HepG2 (cell line): Measurements from ENCODE around the gene NUDT8. TPM values are rescaled to one million over a fixed set of nuclear protein-coding genes. Genes with fewer than 3 reads are reported as not detected.

ENCODE experiments used
- ADNP ChIP-seq: sonication (generic); formaldehyde crosslinking; IDR thresholded peaks from 2 replicates; pipeline ENCODE4 v1.4.0; 2020; ENCODE audit warnings: missing genetic modification reagents
- ARNT ChIP-seq: fragments of 450-650 bp; IDR thresholded peaks from 2 replicates; pipeline ENCODE4 v1.6.1; 2017
- GTF2F1 ChIP-seq: fragments of 150-350 bp; IDR thresholded peaks from 2 replicates; pipeline ENCODE4 v1.6.1; 2014; ENCODE audit warnings: low read length
- HNF1A ChIP-seq, 2 experiments: sonication (generic) in 1 of 2; formaldehyde crosslinking in 1 of 2; IDR thresholded peaks; 2 replicates each; pipeline versions ENCODE4 v1.4.0 to v1.6.1; 2016 to 2020; ENCODE audit warnings: borderline replicate concordance in 1 of 2, low read depth in 1 of 2, mild to moderate bottlenecking in 1 of 2, missing genetic modification reagents in 1 of 2
- HNF4G ChIP-seq, 2 experiments: sonication (generic) in 1 of 2; formaldehyde crosslinking in 1 of 2; IDR thresholded peaks; 2 replicates each; pipeline versions ENCODE4 v1.4.0 to v1.6.1; 2011 to 2020; ENCODE audit warnings: borderline replicate concordance in 2 of 2, low read depth in 2 of 2, mild to moderate bottlenecking in 2 of 2, low read length in 1 of 2, missing genetic modification reagents in 1 of 2, moderate library complexity in 1 of 2
- MYC ChIP-seq: sonication (generic); formaldehyde crosslinking; IDR thresholded peaks from 2 replicates; pipeline ENCODE4 v1.9.0; 2021; ENCODE audit warnings: missing genetic modification reagents, borderline replicate concordance
- PCBP2 ChIP-seq: fragments of 200-400 bp; formaldehyde crosslinking; optimal IDR thresholded peaks from 2 replicates; pipeline ENCODE3; 2018; ENCODE audit warnings: low read length, low read depth; ENCODE audit not compliant: poor library complexity, severe bottlenecking
- PTBP1 ChIP-seq: fragments of 200-400 bp; formaldehyde crosslinking; IDR thresholded peaks from 2 replicates; pipeline ENCODE4 v1.6.1; 2018; ENCODE audit warnings: low read length, low read depth; ENCODE audit not compliant: poor library complexity, severe bottlenecking
- RBM39 ChIP-seq: fragments of 200-400 bp; formaldehyde crosslinking; IDR thresholded peaks from one replicate; pipeline ENCODE4 v1.6.1; 2018; ENCODE audit warnings: antibody characterized with exemption, mild to moderate bottlenecking, low read depth, low read length; ENCODE audit not compliant: poor library complexity, severe bottlenecking
- RORA ChIP-seq: sonication (generic); formaldehyde crosslinking; IDR thresholded peaks from 2 replicates; pipeline ENCODE4 v1.5.0; 2020; ENCODE audit warnings: mild to moderate bottlenecking, missing genetic modification reagents, moderate library complexity
- SMAD9 ChIP-seq: sonication (generic); formaldehyde crosslinking; IDR thresholded peaks from 2 replicates; pipeline ENCODE4 v1.5.1; 2020; ENCODE audit warnings: mild to moderate bottlenecking, missing genetic modification reagents
- SMARCE1 ChIP-seq: fragments of 450-650 bp; IDR thresholded peaks from 2 replicates; pipeline ENCODE4 v1.6.1; 2017; ENCODE audit warnings: borderline replicate concordance
- SMC3 ChIP-seq: IDR thresholded peaks from 2 replicates; pipeline ENCODE4 v1.6.1; 2011; ENCODE audit warnings: low read length, improper control_type of control experiment
- SOX5 ChIP-seq: IDR thresholded peaks from 2 replicates; pipeline ENCODE4 v1.6.1; 2016; ENCODE audit warnings: borderline replicate concordance
- TEAD2 ChIP-seq: sonication (generic); formaldehyde crosslinking; IDR thresholded peaks from 2 replicates; pipeline ENCODE4 v1.9.0; 2021; ENCODE audit warnings: missing genetic modification reagents
- TGIF2 ChIP-seq: IDR thresholded peaks from 2 replicates; pipeline ENCODE4 v1.6.1; 2016; ENCODE audit warnings: control low read depth, missing compliant biosample characterization
- ZBTB38 ChIP-seq: sonication (generic); formaldehyde crosslinking; IDR thresholded peaks from 2 replicates; pipeline ENCODE4 v1.5.1; 2020; ENCODE audit warnings: mild to moderate bottlenecking, missing genetic modification reagents
- ZNF234 ChIP-seq: sonication (generic); formaldehyde crosslinking; conservative IDR thresholded peaks from 2 replicates; pipeline ENCODE4 v1.5.1; 2020; ENCODE audit warnings: mild to moderate bottlenecking, missing genetic modification reagents
- ZNF260 ChIP-seq: sonication (generic); formaldehyde crosslinking; IDR thresholded peaks from 2 replicates; pipeline ENCODE4 v1.4.0; 2020; ENCODE audit warnings: missing genetic modification reagents, low read depth, mild to moderate bottlenecking, borderline replicate concordance
- ZNF510 ChIP-seq: sonication (generic); formaldehyde crosslinking; IDR thresholded peaks from 2 replicates; pipeline ENCODE4 v1.4.0; 2020; ENCODE audit warnings: low read depth, mild to moderate bottlenecking, missing genetic modification reagents
- ZNF660 ChIP-seq: sonication (generic); formaldehyde crosslinking; IDR thresholded peaks from 2 replicates; pipeline ENCODE4 v1.5.1; 2020; ENCODE audit warnings: mild to moderate bottlenecking, low read depth, missing genetic modification reagents, borderline replicate concordance
- polyA plus RNA-seq, 8 experiments: library from polyadenylated mRNA; depleted of rRNA in 3 of 8; stranded (reverse) in 7 of 8; unstranded in 1 of 8; fragments of >200 nt; fragmentation: Illumina TruSeq in 4 of 8; extraction: Trizol in 4 of 8; gene quantifications; 2 replicates each; pipeline versions ENCODE4 v1.2.1 to v1.2.3, GENCODE V29; 2011 to 2016; ENCODE audit warnings: low read depth in 4 of 8, missing spikeins in 1 of 8, mixed read lengths in 1 of 8; ENCODE audit not compliant: insufficient read depth in 1 of 8
- total RNA-seq, 5 experiments: library from RNA; depleted of rRNA; stranded (reverse); fragments of >200 nt; fragmentation: Illumina TruSeq; extraction: Trizol; gene quantifications; 2 replicates each; pipeline ENCODE4 v1.2.3, GENCODE V29; 2016; ENCODE audit warnings: low read depth in 1 of 5
- TF ChIP-seq, protein P1 (sequence below): sonication (generic); formaldehyde crosslinking; IDR thresholded peaks from 2 replicates; pipeline ENCODE4 v1.5.1; 2020; ENCODE audit warnings: mild to moderate bottlenecking, missing genetic modification reagents, moderate library complexity

Gene NUDT8
- total and polyA plus RNA-seq, 2 of the 13 experiments (the other 11 are each of a cell fraction or from before 2014, with no cell fraction given) = 6.7 to 25.8 TPM

DNA sequence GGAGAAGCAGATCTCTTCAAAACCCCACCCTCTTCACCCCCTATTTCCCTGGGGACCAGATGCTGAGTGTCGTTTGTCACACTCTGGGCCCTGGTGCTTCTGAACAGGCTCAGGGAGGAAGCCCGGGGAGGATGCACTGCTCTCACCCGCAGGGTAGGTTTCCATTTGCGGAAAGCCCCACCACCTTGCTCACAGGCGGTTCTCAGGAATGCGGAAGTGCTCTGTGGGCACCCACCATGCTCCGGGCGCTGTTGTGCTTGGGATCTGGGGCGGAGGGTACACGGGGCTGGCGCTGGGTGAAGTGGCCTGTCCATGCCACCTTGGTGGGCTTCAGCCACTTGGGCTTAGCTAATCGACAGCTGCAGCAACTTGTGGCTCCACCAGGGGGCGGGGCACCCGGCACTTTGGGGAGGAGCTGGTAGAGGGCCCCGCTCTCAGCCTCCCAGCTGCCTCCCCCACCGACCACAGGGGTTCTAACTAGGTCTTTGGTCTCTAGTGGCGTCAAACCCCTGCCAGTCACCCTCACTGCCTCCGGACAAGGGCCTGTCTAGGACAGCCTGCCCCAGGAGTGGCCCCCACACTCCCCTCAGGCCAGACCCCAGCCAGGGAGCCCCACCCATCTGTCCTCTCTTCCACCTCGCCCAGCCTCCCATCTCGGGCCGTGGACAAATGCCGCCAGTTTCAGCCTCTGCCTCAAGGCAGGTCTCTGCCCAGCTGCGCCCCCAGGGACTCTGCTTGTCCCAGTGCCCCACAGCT, 15.6 kb downstream of the NUDT8 start (continued):
- no peak for TF ChIP-seq PTBP1
- no peak for TF ChIP-seq TGIF2
- TF ChIP-seq GTF2F1 = no peak
- TF ChIP-seq SMAD9 (CRISPR knock-in tag) = no peak
- no peak for TF ChIP-seq ADNP
- peak; percentile 32 for TF ChIP-seq RBM39
- TF ChIP-seq ZNF234 (CRISPR knock-in tag) = no peak
- peak; percentile 18; the same call in 1 of the 2 replicates for TF ChIP-seq ZBTB38 (CRISPR knock-in tag)
- TF ChIP-seq PCBP2 = no peak
- no peak for TF ChIP-seq ZNF660 (CRISPR knock-in tag)
- peak; percentile 32; the same call in 1 of the 2 replicates for TF ChIP-seq SMC3
- TF ChIP-seq HNF4G (IDR thresholded peaks at IDR 0.05; ENCODE audit: borderline replicate concordance, low read depth, low read length) = no peak
- no peak for TF ChIP-seq HNF4G (CRISPR knock-in tag; IDR thresholded peaks at IDR 0.05; ENCODE audit: borderline replicate concordance, low read depth)
- TF ChIP-seq, protein P1, sequence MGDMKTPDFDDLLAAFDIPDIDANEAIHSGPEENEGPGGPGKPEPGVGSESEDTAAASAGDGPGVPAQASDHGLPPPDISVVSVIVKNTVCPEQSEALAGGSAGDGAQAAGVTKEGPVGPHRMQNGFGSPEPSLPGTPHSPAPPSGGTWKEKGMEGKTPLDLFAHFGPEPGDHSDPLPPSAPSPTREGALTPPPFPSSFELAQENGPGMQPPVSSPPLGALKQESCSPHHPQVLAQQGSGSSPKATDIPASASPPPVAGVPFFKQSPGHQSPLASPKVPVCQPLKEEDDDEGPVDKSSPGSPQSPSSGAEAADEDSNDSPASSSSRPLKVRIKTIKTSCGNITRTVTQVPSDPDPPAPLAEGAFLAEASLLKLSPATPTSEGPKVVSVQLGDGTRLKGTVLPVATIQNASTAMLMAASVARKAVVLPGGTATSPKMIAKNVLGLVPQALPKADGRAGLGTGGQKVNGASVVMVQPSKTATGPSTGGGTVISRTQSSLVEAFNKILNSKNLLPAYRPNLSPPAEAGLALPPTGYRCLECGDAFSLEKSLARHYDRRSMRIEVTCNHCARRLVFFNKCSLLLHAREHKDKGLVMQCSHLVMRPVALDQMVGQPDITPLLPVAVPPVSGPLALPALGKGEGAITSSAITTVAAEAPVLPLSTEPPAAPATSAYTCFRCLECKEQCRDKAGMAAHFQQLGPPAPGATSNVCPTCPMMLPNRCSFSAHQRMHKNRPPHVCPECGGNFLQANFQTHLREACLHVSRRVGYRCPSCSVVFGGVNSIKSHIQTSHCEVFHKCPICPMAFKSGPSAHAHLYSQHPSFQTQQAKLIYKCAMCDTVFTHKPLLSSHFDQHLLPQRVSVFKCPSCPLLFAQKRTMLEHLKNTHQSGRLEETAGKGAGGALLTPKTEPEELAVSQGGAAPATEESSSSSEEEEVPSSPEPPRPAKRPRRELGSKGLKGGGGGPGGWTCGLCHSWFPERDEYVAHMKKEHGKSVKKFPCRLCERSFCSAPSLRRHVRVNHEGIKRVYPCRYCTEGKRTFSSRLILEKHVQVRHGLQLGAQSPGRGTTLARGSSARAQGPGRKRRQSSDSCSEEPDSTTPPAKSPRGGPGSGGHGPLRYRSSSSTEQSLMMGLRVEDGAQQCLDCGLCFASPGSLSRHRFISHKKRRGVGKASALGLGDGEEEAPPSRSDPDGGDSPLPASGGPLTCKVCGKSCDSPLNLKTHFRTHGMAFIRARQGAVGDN = peak; percentile 22; the same call in 1 of the 2 replicates
- 0 out of 2 replicates have a peak, but pooled peaks have one; percentile 46 for TF ChIP-seq ZNF510 (CRISPR knock-in tag)
- no peak for TF ChIP-seq SOX5
- TF ChIP-seq MYC = no peak
- no peak for TF ChIP-seq SMARCE1
- TF ChIP-seq HNF1A (IDR thresholded peaks at IDR 0.05; ENCODE audit: low read depth) = no peak
- TF ChIP-seq HNF1A (CRISPR knock-in tag; IDR thresholded peaks at IDR 0.05; ENCODE audit: borderline replicate concordance) = 0 out of 2 replicates have a peak, but pooled peaks have one; percentile 18
- no peak for TF ChIP-seq ZNF260
- no peak for TF ChIP-seq TEAD2 (CRISPR knock-in tag)
- no peak for TF ChIP-seq RORA
- TF ChIP-seq ARNT = no peak
